AG09319 (cell line): ENCODE data around the gene CABYR.

Experiments used
- DNase-seq: peaks from one replicate; pipeline ENCODE4 v3.0.0-alpha.2; 2010; ENCODE audit warnings: low read depth; ENCODE audit errors: extremely low read depth
- CTCF ChIP-seq: IDR thresholded peaks from 2 replicates; pipeline ENCODE4 v1.5.1; 2011; ENCODE audit warnings: low read depth, mild to moderate bottlenecking, inconsistent platforms, low read length, moderate library complexity

Gene CABYR

DNA sequence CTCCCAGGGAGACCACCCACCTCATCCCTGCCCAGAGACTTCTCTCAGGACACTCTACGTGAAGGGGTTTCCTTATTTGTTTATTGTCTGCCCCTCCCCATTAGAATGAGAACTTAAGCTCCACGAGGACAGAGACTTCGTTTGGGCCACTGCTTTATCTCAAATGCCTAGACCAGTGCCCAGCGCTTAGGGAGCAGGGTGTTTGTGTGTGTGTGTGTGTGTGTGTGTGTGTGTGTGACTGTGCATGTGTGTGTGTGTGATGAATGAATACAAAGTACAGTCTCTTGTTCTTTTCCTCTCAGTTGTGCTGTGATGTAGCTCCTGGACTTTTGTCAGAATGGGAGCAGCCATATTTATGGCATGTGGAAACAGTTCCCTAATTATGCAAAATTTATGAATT, 34.4 kb upstream of the CABYR start:
- TF ChIP-seq CTCF: no peak
- no peak for DNase-seq

DNA sequence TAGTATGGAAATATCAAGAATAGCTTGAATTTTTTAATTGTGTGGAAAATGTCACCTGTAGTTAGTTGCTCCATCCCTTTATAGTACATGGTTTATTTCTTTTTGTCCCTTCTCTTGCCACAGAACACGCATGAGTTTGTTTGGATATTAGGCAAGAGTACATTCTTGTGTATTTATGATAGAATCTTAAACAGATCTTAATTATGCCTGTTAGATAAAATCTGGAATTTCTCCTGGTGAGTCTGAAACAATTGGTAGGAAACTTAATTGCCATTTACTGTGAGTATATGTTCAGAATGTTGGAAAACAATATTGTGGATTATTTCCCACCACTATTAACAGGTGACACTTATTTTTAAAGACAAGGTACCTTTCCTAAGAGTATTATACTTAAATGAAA, 30.2 kb upstream of the CABYR start:
- DNase-seq: no peak
- TF ChIP-seq CTCF: no peak

- TF ChIP-seq CTCF: no peak; the same call in 1 of the 2 replicates
- DNase-seq: no peak
Observed at GRCh38 chr18:24111936-24112335, 26.9 kb upstream of the CABYR start.

DNA sequence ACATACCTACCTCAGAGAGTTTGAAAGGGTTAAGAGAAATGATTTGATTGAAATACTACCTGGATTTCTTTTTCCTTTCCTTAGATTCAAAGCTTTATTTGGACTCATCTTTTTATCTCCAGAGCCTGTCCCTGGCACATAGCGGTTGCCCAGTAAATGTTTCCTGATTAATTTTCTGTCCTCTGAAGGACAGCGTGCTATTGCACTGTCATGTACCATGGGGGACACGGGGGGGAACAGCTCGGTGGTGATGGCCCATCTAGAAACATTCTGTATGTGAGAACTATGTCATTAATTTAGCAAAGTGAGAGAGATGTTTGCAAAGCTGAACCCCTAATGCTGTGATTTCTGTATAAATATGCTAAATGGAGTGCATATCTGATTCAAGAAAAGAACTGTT, 26.4 kb upstream of the CABYR start:
- no peak for DNase-seq
- no peak for TF ChIP-seq CTCF

DNA sequence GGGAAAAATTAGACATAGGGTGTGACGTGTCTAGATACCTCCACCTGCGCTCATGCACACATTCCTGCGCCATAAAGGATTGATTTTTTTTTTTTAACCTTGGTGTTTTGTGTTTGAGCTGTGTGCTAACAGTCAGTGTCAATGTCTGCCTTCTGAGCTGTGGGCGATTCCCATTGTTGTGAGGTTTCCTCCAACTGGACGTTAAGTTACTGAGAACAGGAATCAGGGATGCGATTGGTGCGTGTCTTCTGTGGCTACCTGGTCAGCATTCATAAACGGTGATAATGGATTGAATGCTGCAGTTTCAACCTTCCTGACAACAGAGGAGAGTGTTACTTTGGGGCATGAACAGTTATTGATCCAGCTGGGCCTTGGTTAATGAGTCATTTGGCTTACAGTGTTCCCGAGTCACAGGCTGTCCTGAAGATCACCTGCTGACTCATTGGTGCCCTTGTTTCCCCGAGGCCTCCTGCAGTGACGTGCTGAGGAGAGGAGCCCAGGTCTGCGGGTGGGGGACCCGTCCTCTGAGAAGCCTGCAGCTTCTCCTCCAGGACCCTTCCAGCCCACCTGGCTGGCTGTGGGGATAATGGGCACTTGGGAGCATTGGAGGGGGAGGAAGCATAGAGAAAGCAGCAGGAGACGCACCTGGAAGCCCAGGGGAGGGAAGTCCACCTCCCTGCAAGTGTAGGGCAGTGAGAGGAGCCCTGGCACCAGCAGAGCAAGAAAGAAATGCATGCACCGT, 25.8 kb upstream of the CABYR start:
- no peak for DNase-seq
- TF ChIP-seq CTCF: no peak

DNA sequence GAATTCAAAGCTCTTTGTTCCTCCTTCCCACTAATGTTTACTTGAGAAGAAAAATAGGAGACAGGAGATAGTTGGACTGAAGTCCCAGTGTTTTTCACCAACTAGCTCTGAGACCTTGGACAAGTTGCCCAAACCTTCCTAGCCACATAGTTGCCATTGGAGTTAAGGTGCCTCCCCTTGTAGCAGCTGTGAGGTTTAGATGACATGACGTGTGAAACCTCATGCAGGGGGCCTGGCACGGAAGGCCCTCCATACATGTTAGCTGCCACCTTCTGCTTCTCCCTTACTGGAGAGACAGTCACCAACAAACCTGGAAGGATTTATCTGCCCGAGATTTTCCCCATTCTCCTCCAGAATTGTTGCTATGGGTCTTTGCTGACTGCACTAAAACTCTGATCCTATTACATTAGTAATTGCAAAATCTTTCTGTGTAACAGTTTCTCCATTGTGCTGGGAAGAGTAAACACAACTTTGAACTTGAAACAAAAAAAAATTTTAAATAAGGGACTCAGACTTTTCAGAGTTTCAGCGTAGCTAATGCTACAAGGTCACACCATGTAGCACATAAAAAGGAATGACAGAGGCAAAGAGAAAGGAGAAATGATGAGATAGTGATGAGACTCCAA, 23.8 kb upstream of the CABYR start:
- no peak for TF ChIP-seq CTCF

DNA sequence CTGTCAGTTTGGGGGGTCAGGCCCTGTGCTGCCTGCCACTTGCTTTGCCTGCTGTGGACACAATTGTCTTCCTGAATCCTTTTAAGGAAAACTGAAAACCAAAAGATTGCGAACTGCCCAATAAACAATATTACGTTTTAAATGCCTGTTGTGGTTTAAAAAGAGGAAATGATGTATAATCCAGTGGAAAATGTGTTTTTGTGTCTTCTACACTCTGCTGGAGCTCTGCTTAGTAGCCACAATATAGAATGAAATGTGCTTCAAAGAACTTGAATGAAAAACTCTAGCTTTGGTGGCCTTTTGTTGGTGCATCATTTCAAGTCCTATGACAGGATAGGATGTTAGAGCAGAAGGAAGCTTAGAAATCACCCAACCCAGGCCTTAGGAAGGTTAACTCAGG, 23.2 kb upstream of the CABYR start:
- TF ChIP-seq CTCF: no peak
- no peak for DNase-seq

More for the DNA sequence above, 23.8 kb upstream of the CABYR start:
- DNase-seq: no peak
